ENCODE measurements around the gene SCUBE1.

- TF ChIP-seq POLR2A (IDR thresholded peaks at IDR 0.05) (no peak), CTCF (IDR thresholded peaks at IDR 0.05) (no peak), POLR2AphosphoS5 (IDR thresholded peaks at IDR 0.05) (no peak), EP300 (IDR thresholded peaks at IDR 0.05) (no peak)
These were observed 72.8 kb downstream of the SCUBE1 start for GRCh38 chr22:43270314-43270908.

Data from gastroesophageal sphincter (tissue), 3 donors.